ENCODE data around the gene CDNF.
"Not testable (repeated sequence)": the region's sequence is repeated elsewhere in the genome, so short reads cannot be mapped to it uniquely, and the experiment has no call there.

CDNF gene

GRCh38 chr10:14837757-14838581 is at the start of gene CDNF, which contains the start of the genes HSPA14 and MSANTD7:
Gene CDNF (minus strand): TSS chr10:14838037. CDS start chr10:14837946, 91 bp downstream.
Gene HSPA14 (plus strand): TSS chr10:14838306. CDS start chr10:14838403, 97 bp downstream.
Gene MSANTD7 (plus strand): TSS chr10:14838306. CDS start chr10:14842285, 3,979 bp downstream.
- DNase-seq, result peak; percentile 91

- no peak for DNase-seq
These were observed 46.2 kb upstream of the CDNF start for GRCh38 chr10:14884082-14884481.

GRCh38 chr10:14880229-14880628 is 42.4 kb upstream of the CDNF start:
- no peak for DNase-seq

- no peak for DNase-seq
These were observed 42.0 kb upstream of the CDNF start for GRCh38 chr10:14879928-14880193.

- DNase-seq, result no peak
These were observed 41.5 kb upstream of the CDNF start for GRCh38 chr10:14879124-14879927.

GRCh38 chr10:14878266-14879123 is 40.7 kb upstream of the CDNF start, which contains the start of gene SUV39H2:
Gene SUV39H2 (plus strand): TSS chr10:14878866. CDS start chr10:14878889, 23 bp downstream.
- peak; percentile 62 for DNase-seq

GRCh38 chr10:14876764-14877163 is 38.9 kb upstream of the CDNF start:
- no peak for DNase-seq

- no peak for DNase-seq
These were observed 38.1 kb upstream of the CDNF start for GRCh38 chr10:14875941-14876340.

GRCh38 chr10:14873090-14873760 is 35.4 kb upstream of the CDNF start:
- DNase-seq, result no peak

GRCh38 chr10:14864871-14865270 is 27.0 kb upstream of the CDNF start:
- DNase-seq, result not testable (repeated sequence)

GRCh38 chr10:14864466-14864865 is 26.6 kb upstream of the CDNF start:
- not testable (repeated sequence) for DNase-seq

GRCh38 chr10:14860791-14861190 is 23.0 kb upstream of the CDNF start:
- DNase-seq, result no peak

- no peak for DNase-seq
These were observed 21.9 kb upstream of the CDNF start for GRCh38 chr10:14859775-14860174.

GRCh38 chr10:14859043-14859442 is 21.2 kb upstream of the CDNF start:
- DNase-seq, result no peak

GRCh38 chr10:14858338-14858960 is 20.6 kb upstream of the CDNF start:
- DNase-seq, result no peak

GRCh38 chr10:14855453-14855852 is 17.6 kb upstream of the CDNF start:
- no peak for DNase-seq

GRCh38 chr10:14852236-14852635 is 14.4 kb upstream of the CDNF start:
- no peak for DNase-seq

GRCh38 chr10:14844948-14845347 is 7.1 kb upstream of the CDNF start:
- DNase-seq, result no peak

- no peak for DNase-seq
These were observed 5.6 kb upstream of the CDNF start for GRCh38 chr10:14843327-14843988.

- no peak for DNase-seq
These were observed 2.3 kb upstream of the CDNF start for GRCh38 chr10:14840178-14840577.

- no peak for DNase-seq
These were observed 1.5 kb upstream of the CDNF start for GRCh38 chr10:14839305-14839695.
